Breast epithelium (tissue), 3 donors: Measurements from ENCODE around the gene CXorf38.

Experiments used
- CTCF ChIP-seq, 3 donors: fragments of 450-650 bp; IDR thresholded peaks; one replicate each; pipeline ENCODE4 v1.5.1; 2016 to 2017; ENCODE audit warnings: antibody characterized with exemption in 3 of 3, mild to moderate bottlenecking in 3 of 3, moderate library complexity in 3 of 3
- POLR2A ChIP-seq: fragments of 450-650 bp; IDR thresholded peaks from one replicate; pipeline ENCODE4 v1.6.1; 2016; ENCODE audit warnings: antibody characterized with exemption, mild to moderate bottlenecking, moderate library complexity

- TF ChIP-seq CTCF (IDR thresholded peaks at IDR 0.05) = no peak
- TF ChIP-seq POLR2A = no peak
These were observed 38.1 kb upstream of the CXorf38 start for GRCh38 chrX:40685362-40685918.
